ENCODE measurements around the gene IL13RA1. TPM values are rescaled to one million over a fixed set of nuclear protein-coding genes. Genes with fewer than 3 reads are reported as not detected.

Gene IL13RA1
- total RNA-seq, 4 donors from 2014 or later: 13.9 to 89.6 (median 70.2) TPM

DNA sequence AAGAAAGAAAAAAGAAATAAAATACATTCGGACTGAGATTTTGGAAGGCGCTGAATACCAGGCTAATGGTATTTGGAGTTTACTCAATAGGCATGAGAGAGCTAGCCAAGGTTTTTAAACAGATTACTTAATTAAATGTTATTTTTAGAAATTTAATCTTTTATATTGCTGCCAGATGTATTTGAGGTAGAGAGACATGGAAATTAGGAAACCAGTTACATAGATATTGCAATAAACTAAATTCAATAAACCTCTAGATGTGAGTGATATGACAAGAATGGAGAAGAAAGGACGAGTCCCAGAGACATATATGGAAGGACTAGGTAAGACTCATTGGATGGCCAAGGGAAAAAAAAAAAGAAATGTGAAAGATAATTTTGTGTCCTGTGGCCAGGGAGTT lies 38.5 kb upstream of the IL13RA1 start:
- in situ Hi-C loops (cut with MboI; ENCODE audit: low pct_ligation_motif_present in 1 of 4, low pct_unique_long_range_greater_than_20kb in 1 of 4, low sequenced_read_pairs in 3 of 4): no loop called here
- TF ChIP-seq, protein P1, sequence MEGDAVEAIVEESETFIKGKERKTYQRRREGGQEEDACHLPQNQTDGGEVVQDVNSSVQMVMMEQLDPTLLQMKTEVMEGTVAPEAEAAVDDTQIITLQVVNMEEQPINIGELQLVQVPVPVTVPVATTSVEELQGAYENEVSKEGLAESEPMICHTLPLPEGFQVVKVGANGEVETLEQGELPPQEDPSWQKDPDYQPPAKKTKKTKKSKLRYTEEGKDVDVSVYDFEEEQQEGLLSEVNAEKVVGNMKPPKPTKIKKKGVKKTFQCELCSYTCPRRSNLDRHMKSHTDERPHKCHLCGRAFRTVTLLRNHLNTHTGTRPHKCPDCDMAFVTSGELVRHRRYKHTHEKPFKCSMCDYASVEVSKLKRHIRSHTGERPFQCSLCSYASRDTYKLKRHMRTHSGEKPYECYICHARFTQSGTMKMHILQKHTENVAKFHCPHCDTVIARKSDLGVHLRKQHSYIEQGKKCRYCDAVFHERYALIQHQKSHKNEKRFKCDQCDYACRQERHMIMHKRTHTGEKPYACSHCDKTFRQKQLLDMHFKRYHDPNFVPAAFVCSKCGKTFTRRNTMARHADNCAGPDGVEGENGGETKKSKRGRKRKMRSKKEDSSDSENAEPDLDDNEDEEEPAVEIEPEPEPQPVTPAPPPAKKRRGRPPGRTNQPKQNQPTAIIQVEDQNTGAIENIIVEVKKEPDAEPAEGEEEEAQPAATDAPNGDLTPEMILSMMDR (IDR thresholded peaks at IDR 0.05): no peak
- no peak for TF ChIP-seq POLR2A (IDR thresholded peaks at IDR 0.05)
- H3K4me1 ChIP-seq: no peaks in the 10 kb centered on the region
- no peaks in the 10 kb centered on the region for H3K27me3 ChIP-seq
- H3K27ac ChIP-seq: no peak overlapping the region
- H3K9me3 ChIP-seq: no peaks in the 10 kb centered on the region
- no peak for DNase-seq
- no peak overlapping the region for H3K4me3 ChIP-seq
- H3K36me3 ChIP-seq: no peaks in the 10 kb centered on the region
- intact Hi-C loops (cut with DNase I; ENCODE audit: low total_unique reads): no loop called here
- WGBS, 2 donors (ENCODE audit: low coverage in 1 of 2): 85% methylated on average over 3 of the region's 3 CpGs; no CpG with 5 or more reads in 1 of the 2 donors

- in situ Hi-C loops (cut with MboI; ENCODE audit: low pct_ligation_motif_present in 1 of 4, low pct_unique_long_range_greater_than_20kb in 1 of 4, low sequenced_read_pairs in 3 of 4) (no loop called here), intact Hi-C loops (cut with DNase I; ENCODE audit: low total_unique reads) (no loop called here)
- no peak for TF ChIP-seq POLR2AphosphoS5 (IDR thresholded peaks at IDR 0.05)
- no peak for TF ChIP-seq EP300 (IDR thresholded peaks at IDR 0.05; ENCODE audit: low read depth)
- TF ChIP-seq POLR2A (IDR thresholded peaks at IDR 0.05): no peak
- TF ChIP-seq, protein P1 (IDR thresholded peaks at IDR 0.05): no peak
- no peaks in the 10 kb centered on the region for H3K36me3 ChIP-seq
- WGBS, 2 donors (ENCODE audit: low coverage in 1 of 2): 41% methylated on average over 2 of the region's 2 CpGs; no CpG with 5 or more reads in 1 of the 2 donors
- no peaks in the 10 kb centered on the region for H3K9me3 ChIP-seq
- H3K27me3 ChIP-seq: no peaks in the 10 kb centered on the region
- no peak for DNase-seq
- H3K27ac ChIP-seq: no peak overlapping the region
- H3K4me3 ChIP-seq: no peak overlapping the region
- no peaks in the 10 kb centered on the region for H3K4me1 ChIP-seq
These were observed 33.6 kb upstream of the IL13RA1 start for GRCh38 chrX:118693843-118694242.

DNA sequence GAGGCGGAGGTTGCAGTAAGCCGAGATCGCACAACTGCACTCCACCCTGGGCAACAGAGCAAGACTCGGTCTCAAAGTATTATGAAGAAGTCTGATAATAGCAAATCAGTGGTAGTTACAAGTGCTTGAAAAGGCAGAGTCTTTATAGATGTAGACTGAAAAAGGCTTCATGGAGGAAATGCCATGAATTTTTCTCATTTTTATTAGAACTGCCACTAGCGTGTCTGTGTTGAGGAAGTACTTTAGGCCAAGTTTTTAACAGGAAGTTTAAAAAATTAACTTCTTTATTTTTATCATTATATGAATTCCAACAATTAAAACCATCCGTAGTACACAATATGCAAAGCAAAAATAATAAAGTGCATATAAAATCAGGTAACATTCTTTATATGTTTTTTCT lies 32.8 kb upstream of the IL13RA1 start:
- in situ Hi-C loops (cut with MboI; ENCODE audit: low pct_ligation_motif_present in 1 of 4, low pct_unique_long_range_greater_than_20kb in 1 of 4, low sequenced_read_pairs in 3 of 4) (no loop called here), intact Hi-C loops (cut with DNase I; ENCODE audit: low total_unique reads) (no loop called here)
- H3K4me1 ChIP-seq: no peaks in the 10 kb centered on the region
- no peaks in the 10 kb centered on the region for H3K27me3 ChIP-seq
- no peaks in the 10 kb centered on the region for H3K36me3 ChIP-seq
- no peak for TF ChIP-seq EP300 (IDR thresholded peaks at IDR 0.05; ENCODE audit: low read depth)
- no peak for TF ChIP-seq POLR2A (IDR thresholded peaks at IDR 0.05)
- TF ChIP-seq, protein P1 (IDR thresholded peaks at IDR 0.05): no peak
- no peak for TF ChIP-seq POLR2AphosphoS5 (IDR thresholded peaks at IDR 0.05)
- no peak for DNase-seq
- 17 to 75% methylated on average over 1 to 6 of the region's 6 CpGs for WGBS, 2 donors (ENCODE audit: low coverage in 1 of 2)
- H3K9me3 ChIP-seq: no peaks in the 10 kb centered on the region
- H3K27ac ChIP-seq: no peak overlapping the region
- no peak overlapping the region for H3K4me3 ChIP-seq

GRCh38 chrX:118698516-118699170 lies 28.8 kb upstream of the IL13RA1 start:
- no peaks in the 10 kb centered on the region for H3K36me3 ChIP-seq
- intact Hi-C loops (cut with DNase I; ENCODE audit: low total_unique reads): no loop called here
- no peaks in the 10 kb centered on the region for H3K4me1 ChIP-seq
- no peak for DNase-seq
- H3K4me3 ChIP-seq: no peak overlapping the region
- H3K27ac ChIP-seq: no peak overlapping the region
- H3K9me3 ChIP-seq: no peaks in the 10 kb centered on the region
- no peak for TF ChIP-seq POLR2AphosphoS5 (IDR thresholded peaks at IDR 0.05)
- no peak for TF ChIP-seq EP300 (IDR thresholded peaks at IDR 0.05; ENCODE audit: low read depth)
- no peak for TF ChIP-seq POLR2A (IDR thresholded peaks at IDR 0.05)
- TF ChIP-seq, protein P1 (IDR thresholded peaks at IDR 0.05): no peak
- in situ Hi-C loops (cut with MboI; ENCODE audit: low pct_ligation_motif_present in 1 of 4, low pct_unique_long_range_greater_than_20kb in 1 of 4, low sequenced_read_pairs in 3 of 4): no loop called here
- WGBS, 2 donors (ENCODE audit: low coverage in 1 of 2): 33 to 62% methylated on average over 1 to 5 of the region's 5 CpGs
- no peaks in the 10 kb centered on the region for H3K27me3 ChIP-seq
